GM12878 (cell line): Measurements from ENCODE around the gene DSE. TPM values are rescaled to one million over a fixed set of nuclear protein-coding genes. Genes with fewer than 3 reads are reported as not detected.
A peak's percentile ranks its signal among the peaks of the same experiment; 100 is the strongest.

Experiments
- ATAC-seq: fragments of 200-7000 bp; cut with Tn5 transposase; 3 replicates; pipeline ENCODE4 v1.9.1; 2020; ENCODE audit warnings: mild to moderate bottlenecking, moderate library complexity
- BruUV-seq: library from RNA; stranded (reverse); fragments of 400-500 nt; replicated peaks from 2 replicates; lab custom pipeline; 2021; lab: Mats Ljungman, UMichigan
- CTCF ChIA-PET: fragments of 300-600 bp; sonication (Branson Sonifier 250); formaldehyde crosslinking; extraction: SDS; loops from one replicate; lab custom pipeline; 2021; ENCODE audit warnings: inconsistent platforms; lab: Yijun Ruan, JAX
- POLR2A ChIA-PET: fragments of 350-600 bp; formaldehyde crosslinking; extraction: SDS; loops from one replicate; lab custom pipeline; 2021; ENCODE audit warnings: inconsistent platforms; lab: Charles Lee
- RAD21 ChIA-PET: fragments of 300-600 bp; sonication (Branson Sonifier 250); formaldehyde crosslinking; loops from one replicate; lab custom pipeline; 2023; ENCODE audit warnings: antibody characterized with exemption; ENCODE audit not compliant: unreplicated experiment; lab: Charles Lee
- SMC1A ChIA-PET: fragments of 300-600 bp; sonication (Branson Sonifier 250); formaldehyde crosslinking; loops from one replicate; lab custom pipeline; 2023; ENCODE audit not compliant: unreplicated experiment, uncharacterized antibody; lab: Charles Lee
- DNase-seq: peaks from one replicate; pipeline ENCODE4 v3.0.0-alpha.2; 2011; ENCODE audit warnings: low read depth, low spot score
- FAIRE-seq: peaks from 3 replicates; lab custom pipeline; 2011; peaks lifted over from hg19 to GRCh38; lab: Jason Lieb, UNC
- H2AFZ ChIP-seq: 2 replicates; pipeline ENCODE4 v1.6.0; 2011; ENCODE audit warnings: low read depth, low read length, control low read depth; ENCODE audit not compliant: control insufficient read depth
- H3K27ac ChIP-seq: 2 replicates; pipeline ENCODE4 v1.5.1; 2011; ENCODE audit warnings: control low read depth; ENCODE audit not compliant: control insufficient read depth, insufficient read depth
- H3K27me3 ChIP-seq, 2 experiments: replicated peaks in 1 of 2; 2 replicates each; pipeline versions ENCODE4 v1.6.0 to v1.6.1; 2011; ENCODE audit warnings: low read length in 1 of 2; ENCODE audit not compliant: control insufficient read depth in 2 of 2, insufficient read depth in 2 of 2
- H3K36me3 ChIP-seq, 2 experiments: 2 replicates each; pipeline ENCODE4 v1.5.1; 2011; ENCODE audit warnings: low read length in 1 of 2; ENCODE audit not compliant: control insufficient read depth in 2 of 2, insufficient read depth in 2 of 2
- H3K4me1 ChIP-seq: 2 replicates; pipeline ENCODE4 v1.6.1; 2011; ENCODE audit warnings: mild to moderate bottlenecking, low read length, moderate library complexity, mixed read lengths; ENCODE audit not compliant: control insufficient read depth, insufficient read depth
- H3K4me2 ChIP-seq: 2 replicates; pipeline ENCODE4 v1.6.0; 2011; ENCODE audit warnings: control low read depth; ENCODE audit not compliant: control insufficient read depth, insufficient read depth
- H3K4me3 ChIP-seq: fragments of 200-600 bp; sonication (generic); 2 replicates; pipeline ENCODE4 v1.5.1; 2016
- H3K79me2 ChIP-seq: 2 replicates; pipeline ENCODE4 v1.6.0; 2011; ENCODE audit warnings: low read length; ENCODE audit not compliant: control insufficient read depth, insufficient read depth
- H3K9ac ChIP-seq: 2 replicates; pipeline ENCODE4 v1.8.0; 2011; ENCODE audit warnings: low read length, control low read depth, mixed read lengths; ENCODE audit not compliant: control insufficient read depth, insufficient read depth
- H3K9me3 ChIP-seq: replicated peaks from 3 replicates; pipeline ENCODE4 v1.5.1; 2011; ENCODE audit warnings: mild to moderate bottlenecking, low read length; ENCODE audit not compliant: control insufficient read depth, insufficient read depth
- H4K20me1 ChIP-seq: 2 replicates; pipeline ENCODE4 v1.6.0; 2011; ENCODE audit not compliant: control insufficient read depth, insufficient read depth
- DPF2 ChIP-seq: fragments of 450-650 bp; IDR thresholded peaks from 2 replicates; pipeline ENCODE4 v1.6.1; 2017; ENCODE audit warnings: mild to moderate bottlenecking
- IRF4 ChIP-seq: IDR thresholded peaks from 2 replicates; pipeline ENCODE4 v1.6.1; 2011; ENCODE audit warnings: low read depth, low read length
- NBN ChIP-seq: fragments of 450-650 bp; IDR thresholded peaks from 2 replicates; pipeline ENCODE4 v1.6.1; 2016
- PAX5 ChIP-seq: IDR thresholded peaks from 2 replicates; pipeline ENCODE4 v1.6.1; 2011; ENCODE audit warnings: low read depth, low read length, borderline replicate concordance
- RAD21 ChIP-seq: IDR thresholded peaks from 2 replicates; pipeline ENCODE4 v1.6.1; 2011; ENCODE audit warnings: mild to moderate bottlenecking, low read depth, low read length, moderate library complexity; ENCODE audit not compliant: insufficient read depth
- RUNX3 ChIP-seq: IDR thresholded peaks from 2 replicates; pipeline ENCODE4 v1.6.1; 2012; ENCODE audit warnings: low read length, inconsistent platforms
- SMC3 ChIP-seq: IDR thresholded peaks from 2 replicates; pipeline ENCODE4 v1.6.1; 2011; ENCODE audit warnings: low read length, improper control_type of control experiment, borderline replicate concordance
- WGBS: methylation state at CpG from one replicate; pipeline ENCODE4 v1.1.6; 2016; ENCODE audit warnings: low lambda C conversion rate; ENCODE audit not compliant: insufficient replicate concordance, insufficient coverage; ENCODE audit errors: missing lambda C conversion rate; 5-methylcytosine and 5-hydroxymethylcytosine counted together
- in situ Hi-C: fragments of 300-500 bp; cut with MboI; formaldehyde crosslinking; loops from 9 replicates; pipeline ENCODE4 v1.14.3; 2018; ENCODE audit warnings: mixed read lengths
- intact Hi-C: fragments of 100-400 bp; cut with micrococcal nuclease; formaldehyde crosslinking; loops from one replicate; pipeline ENCODE4 v1.14.2; 2022; ENCODE audit not compliant: unreplicated experiment
- polyA plus RNA-seq, 11 experiments: library from polyadenylated mRNA; depleted of rRNA in 4 of 11; unstranded in 6 of 11; stranded (reverse) in 5 of 11; fragments of >200 nt; fragmentation: Nextera tagmentation in 4 of 11; fragmentation: Illumina TruSeq in 1 of 11; extraction: Ambion mirVana in 4 of 11; extraction: Trizol in 1 of 11; gene quantifications; 1 replicate in 1 of 11; 2 replicates in 10 of 11; pipeline versions ENCODE4 v1.2.1 to v1.2.3, GENCODE V29; 2011 to 2016; ENCODE audit warnings: inconsistent platforms in 2 of 11, missing spikeins in 2 of 11, low read depth in 1 of 11
- total RNA-seq, 4 experiments: library from RNA; depleted of rRNA in 3 of 4; stranded (reverse); fragments of >200 nt in 3 of 4; fragmentation: Illumina TruSeq in 1 of 4; extraction: Trizol in 1 of 4; gene quantifications; 2 replicates each; pipeline versions ENCODE4 v1.2.1 to v1.2.3, GENCODE V29; 2013 to 2021
- TF ChIP-seq, protein P1 (sequence below): fragments of 450-650 bp; IDR thresholded peaks from 2 replicates; pipeline ENCODE4 v1.6.1; 2017; ENCODE audit warnings: mild to moderate bottlenecking

The DSE gene
- total and polyA plus RNA-seq, 10 of the 15 experiments (the other 5 are each of a cell fraction or from before 2014, with no cell fraction given) = 12.6 to 76.4 (median 43.0) TPM

DNA sequence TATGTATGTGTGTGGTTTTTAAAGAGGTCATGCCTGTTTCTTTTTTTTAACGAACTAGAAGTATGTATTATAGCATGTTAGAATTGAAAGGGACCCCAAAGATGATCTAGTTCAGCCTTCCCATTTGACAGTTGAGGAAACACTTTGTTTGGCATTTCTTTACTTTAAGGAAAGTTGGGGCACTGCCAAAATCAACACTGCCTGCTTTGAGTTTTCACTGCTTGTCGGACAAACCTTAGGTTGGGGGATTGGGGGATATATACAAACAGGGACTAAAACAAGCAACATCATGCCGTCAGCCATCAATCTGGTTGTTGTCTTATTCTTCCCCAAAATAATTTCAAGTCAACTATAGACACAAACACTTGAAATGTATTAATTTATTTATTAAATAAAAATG lies 76.3 kb downstream of the DSE start:
- 82% methylated on average over 3 of the region's 3 CpGs for WGBS
- ATAC-seq (no peak), FAIRE-seq (no peak), DNase-seq (no peak)
- H3K9me3 ChIP-seq = no peaks in the 10 kb centered on the region
- H3K9ac ChIP-seq = no peak overlapping the region
- H3K27ac ChIP-seq = no peak overlapping the region
- no peak overlapping the region for H3K4me3 ChIP-seq
- H4K20me1 ChIP-seq = no peaks in the 10 kb centered on the region
- no peak overlapping the region for H2AFZ ChIP-seq
- ChIA-PET CTCF (interaction anchor here (0.6 to 2.8 kb wide), 13 partner anchors 12 to 178 kb away, joined by 3 to 17 read pairs (median 4); partner anchors contain the start of gene TSPYL1), POLR2A (no interaction called here)
- in situ Hi-C loops = no loop called here
- no peaks in the 10 kb centered on the region for H3K79me2 ChIP-seq
- no peaks in the 10 kb centered on the region for H3K36me3 ChIP-seq
- H3K27me3 ChIP-seq = no peaks in the 10 kb centered on the region
- no TSS peak for BruUV-seq
- no peak for TF ChIP-seq DPF2
- no peak for TF ChIP-seq NBN
- no peak for TF ChIP-seq PAX5
- TF ChIP-seq, protein P1, sequence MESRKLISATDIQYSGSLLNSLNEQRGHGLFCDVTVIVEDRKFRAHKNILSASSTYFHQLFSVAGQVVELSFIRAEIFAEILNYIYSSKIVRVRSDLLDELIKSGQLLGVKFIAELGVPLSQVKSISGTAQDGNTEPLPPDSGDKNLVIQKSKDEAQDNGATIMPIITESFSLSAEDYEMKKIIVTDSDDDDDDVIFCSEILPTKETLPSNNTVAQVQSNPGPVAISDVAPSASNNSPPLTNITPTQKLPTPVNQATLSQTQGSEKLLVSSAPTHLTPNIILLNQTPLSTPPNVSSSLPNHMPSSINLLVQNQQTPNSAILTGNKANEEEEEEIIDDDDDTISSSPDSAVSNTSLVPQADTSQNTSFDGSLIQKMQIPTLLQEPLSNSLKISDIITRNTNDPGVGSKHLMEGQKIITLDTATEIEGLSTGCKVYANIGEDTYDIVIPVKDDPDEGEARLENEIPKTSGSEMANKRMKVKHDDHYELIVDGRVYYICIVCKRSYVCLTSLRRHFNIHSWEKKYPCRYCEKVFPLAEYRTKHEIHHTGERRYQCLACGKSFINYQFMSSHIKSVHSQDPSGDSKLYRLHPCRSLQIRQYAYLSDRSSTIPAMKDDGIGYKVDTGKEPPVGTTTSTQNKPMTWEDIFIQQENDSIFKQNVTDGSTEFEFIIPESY = no peak
- TF ChIP-seq, all 136 proteins: peak for 0
- intact Hi-C loops = no loop called here
- Histone ChIP-seq H3K4me2 (no peak overlapping the region), H3K4me1 (peaks cover 10% of the 10 kb centered on the region)
- ChIA-PET RAD21 (interaction anchor here (0.8 to 7.3 kb wide), 9 partner anchors 13 to 178 kb away, joined by 3 to 54 read pairs (median 4); partner anchors contain the start of gene TSPYL1), SMC1A (interaction anchor here (0.7 to 3.3 kb wide), 11 partner anchors 14 to 278 kb away, joined by 3 to 21 read pairs (median 4); partner anchors contain the start of gene CALHM6)

DNA sequence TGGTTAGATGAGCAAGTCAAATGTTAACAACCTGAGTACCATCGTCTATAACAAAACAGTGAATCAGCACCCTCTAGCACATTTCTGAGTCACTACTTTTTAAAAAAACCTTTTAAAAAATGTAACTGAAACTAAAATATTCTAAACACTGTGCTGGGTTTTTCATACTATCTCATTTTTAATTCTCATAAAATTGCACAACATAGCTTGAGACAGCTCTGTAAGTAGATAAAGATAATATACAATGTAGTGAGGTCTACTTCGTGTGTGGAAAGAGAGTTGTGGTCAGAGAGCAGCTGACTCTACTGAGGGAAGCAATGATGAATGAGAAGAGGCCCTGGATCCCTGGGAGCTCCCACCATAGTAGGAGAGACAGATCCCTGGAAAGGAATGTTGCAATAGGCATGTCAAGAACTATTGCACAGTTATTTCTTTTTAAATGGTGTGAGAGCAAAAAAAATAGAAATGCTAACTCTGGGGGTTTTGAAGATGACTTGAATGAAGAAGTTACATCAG lies 76.8 kb downstream of the DSE start:
- no peak overlapping the region for H3K4me3 ChIP-seq
- ChIA-PET CTCF (interaction anchor here (1.0 to 2.7 kb wide), 5 partner anchors 14 to 177 kb away, joined by 4 to 17 read pairs (median 9); partner anchors contain the start of gene TSPYL1), RAD21 (interaction anchor here (1.1 to 7.3 kb wide), 4 partner anchors 44 to 159 kb away, joined by 3 to 54 read pairs (median 8); no protein-coding TSS in a partner anchor), SMC1A (interaction anchor here (0.6 to 3.3 kb wide), 9 partner anchors 26 to 269 kb away, joined by 3 to 21 read pairs (median 3); no protein-coding TSS in a partner anchor), POLR2A (no interaction called here)
- no peaks in the 10 kb centered on the region for H3K9me3 ChIP-seq
- DNase-seq = no peak
- peaks cover 10% of the 10 kb centered on the region for H3K4me1 ChIP-seq
- intact Hi-C loops (no loop called here), in situ Hi-C loops (no loop called here)
- H3K27ac ChIP-seq = no peak overlapping the region
- H3K9ac ChIP-seq = no peak overlapping the region
- no TSS peak for BruUV-seq
- no peak for FAIRE-seq
- no peak overlapping the region for H2AFZ ChIP-seq
- no peaks in the 10 kb centered on the region for H3K79me2 ChIP-seq
- ATAC-seq = peak; percentile 14; the same call in 1 of the 3 replicates
- TF ChIP-seq IRF4 = no peak
- TF ChIP-seq SMC3 = peak; percentile 26; the same call in 1 of the 2 replicates
- TF ChIP-seq RUNX3 = peak; percentile 24; the same call in 1 of the 2 replicates
- TF ChIP-seq RAD21 = peak; percentile 43
- H3K36me3 ChIP-seq = no peaks in the 10 kb centered on the region
- WGBS = 0% methylated on average over 2 of the region's 2 CpGs
- H4K20me1 ChIP-seq = no peaks in the 10 kb centered on the region
- H3K4me2 ChIP-seq = no peak overlapping the region
- no peaks in the 10 kb centered on the region for H3K27me3 ChIP-seq
